Astrocyte of the spinal cord (primary cell): Measurements from ENCODE around the gene VSIG10L.
A peak's percentile ranks its signal among the peaks of the same experiment; 100 is the strongest.

Source experiments
- DNase-seq: peaks from one replicate; pipeline ENCODE4 v3.0.0; 2011; ENCODE audit warnings: low read depth, low spot score
- H3K4me3 ChIP-seq: 2 replicates; pipeline ENCODE4 v1.5.1; 2011; ENCODE audit warnings: low read depth, mild to moderate bottlenecking, low read length, moderate library complexity
- CTCF ChIP-seq: IDR thresholded peaks from 2 replicates; pipeline ENCODE4 v1.5.1; 2012; ENCODE audit warnings: low read depth, mild to moderate bottlenecking, low read length, inconsistent platforms
- in situ Hi-C: cut with HindIII; loops from 2 replicates; pipeline ENCODE4 v1.10.0; 2017; ENCODE audit warnings: low sequenced_read_pairs

The VSIG10L gene

GRCh38 chr19:51338563-51339312 is 3.2 kb downstream of the VSIG10L start:
- TF ChIP-seq CTCF, result peak; percentile 87
- in situ Hi-C loops, result no loop called here
- DNase-seq, result peak; percentile 79
- peak overlapping the region; percentile 55 for H3K4me3 ChIP-seq

- no peak overlapping the region for H3K4me3 ChIP-seq
- TF ChIP-seq CTCF, result no peak
- DNase-seq, result no peak
- in situ Hi-C loops, result no loop called here
These were observed 3.9 kb downstream of the VSIG10L start for GRCh38 chr19:51337861-51338562.

- DNase-seq, result no peak
- in situ Hi-C loops, result no loop called here
- no peak overlapping the region for H3K4me3 ChIP-seq
- TF ChIP-seq CTCF, result no peak
These were observed 4.6 kb downstream of the VSIG10L start for GRCh38 chr19:51337141-51337860.

- DNase-seq, result no peak
- H3K4me3 ChIP-seq, result no peak overlapping the region
- in situ Hi-C loops, result no loop called here
- TF ChIP-seq CTCF, result no peak
These were observed 8.0 kb downstream of the VSIG10L start for GRCh38 chr19:51333836-51334460.

GRCh38 chr19:51331716-51332115 is 10.2 kb downstream of the VSIG10L start:
- no peak for DNase-seq
- H3K4me3 ChIP-seq, result no peak overlapping the region
- TF ChIP-seq CTCF, result no peak
- in situ Hi-C loops, result no loop called here

- H3K4me3 ChIP-seq, result no peak overlapping the region
- DNase-seq, result no peak
- in situ Hi-C loops, result no loop called here
- no peak for TF ChIP-seq CTCF
These were observed 10.7 kb downstream of the VSIG10L start for GRCh38 chr19:51331193-51331592.
